Nephron (organoid): ENCODE data around the gene DCAF12.
A peak's percentile ranks its signal among the peaks of the same experiment; 100 is the strongest.
"Not testable (repeated sequence)": the region's sequence is repeated elsewhere in the genome, so short reads cannot be mapped to it uniquely, and the experiment has no call there.

Experiments
- H3K27ac Mint-ChIP-seq, 3 experiments: 2 replicates each; pipeline ENCODE4 v1.8.0; 2020; ENCODE audit warnings: mixed read lengths in 3 of 3, mild to moderate bottlenecking in 2 of 3, moderate library complexity in 1 of 3
- H3K27me3 Mint-ChIP-seq: 2 replicates; pipeline ENCODE4 v1.8.0; 2021; ENCODE audit warnings: low read depth, mild to moderate bottlenecking, moderate library complexity, mixed read lengths
- H3K36me3 Mint-ChIP-seq: 2 replicates; pipeline ENCODE4 v1.8.0; 2020; ENCODE audit warnings: low read depth, mixed read lengths
- H3K4me1 Mint-ChIP-seq: 2 replicates; pipeline ENCODE4 v1.8.0; 2020; ENCODE audit warnings: mixed read lengths
- H3K4me3 Mint-ChIP-seq, 3 experiments: 2 replicates each; pipeline ENCODE4 v1.8.0; 2020; ENCODE audit warnings: mild to moderate bottlenecking in 3 of 3, mixed read lengths in 3 of 3, moderate library complexity in 2 of 3
- H3K9me3 Mint-ChIP-seq: 2 replicates; pipeline ENCODE4 v1.8.0; 2020; ENCODE audit warnings: mixed read lengths
- TF ChIP-seq, protein P1 (sequence below), 3 experiments: fragments of 200-600 bp; sonication (generic); IDR thresholded peaks; one replicate each; pipeline ENCODE4 v1.5.0; 2021; ENCODE audit warnings: antibody characterized with exemption in 3 of 3; ENCODE audit not compliant: unreplicated experiment in 3 of 3

DCAF12 gene

DNA sequence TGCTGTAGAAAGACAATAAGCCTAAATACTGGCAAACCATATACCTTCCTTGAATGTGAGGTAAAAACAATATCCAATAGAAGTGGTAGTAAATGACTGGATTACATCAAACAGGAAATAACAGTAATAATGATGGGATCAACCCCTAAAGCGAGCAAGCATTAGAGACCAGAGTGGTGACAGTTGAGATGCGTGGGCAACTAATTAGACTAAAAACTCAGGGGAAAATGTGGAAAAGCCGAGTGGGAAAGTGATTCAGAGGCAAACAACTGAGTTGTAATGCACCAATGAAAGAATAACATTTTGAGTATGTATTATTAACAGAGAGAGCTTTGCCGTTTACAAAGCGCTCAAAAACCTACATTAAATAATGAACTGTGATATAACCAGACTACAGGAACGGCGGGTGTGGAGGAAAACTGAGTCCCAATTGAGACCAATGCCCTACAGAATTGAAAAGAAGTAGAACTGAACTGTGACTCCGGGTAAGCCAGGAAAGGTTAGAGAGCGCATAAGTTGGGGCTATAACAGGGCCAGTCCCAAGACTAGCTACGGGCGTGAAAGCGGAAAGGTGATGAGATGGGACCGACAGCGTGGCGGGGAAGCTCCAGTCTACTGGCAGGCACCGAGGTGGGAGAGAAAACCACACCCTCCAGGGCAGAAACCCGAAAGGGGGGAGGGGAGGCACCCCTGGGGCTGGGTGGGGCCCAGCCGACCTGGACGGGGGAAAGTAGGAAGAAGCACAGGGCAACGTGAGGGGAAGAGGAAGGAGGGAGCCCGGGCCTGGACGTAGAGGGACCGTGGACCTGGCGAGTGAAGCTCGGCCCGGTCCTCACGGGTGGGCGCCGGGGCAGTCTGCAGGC lies 78.4 kb downstream of the DCAF12 start:
- peaks cover 25% of the 10 kb centered on the region for H3K4me1 Mint-ChIP-seq
- peak overlapping the region; percentile 100 for H3K27ac Mint-ChIP-seq
- H3K9me3 Mint-ChIP-seq: no peaks in the 10 kb centered on the region
- peaks cover 5% of the 10 kb centered on the region for H3K36me3 Mint-ChIP-seq
- no peaks in the 10 kb centered on the region for H3K27me3 Mint-ChIP-seq
- TF ChIP-seq, protein P1, sequence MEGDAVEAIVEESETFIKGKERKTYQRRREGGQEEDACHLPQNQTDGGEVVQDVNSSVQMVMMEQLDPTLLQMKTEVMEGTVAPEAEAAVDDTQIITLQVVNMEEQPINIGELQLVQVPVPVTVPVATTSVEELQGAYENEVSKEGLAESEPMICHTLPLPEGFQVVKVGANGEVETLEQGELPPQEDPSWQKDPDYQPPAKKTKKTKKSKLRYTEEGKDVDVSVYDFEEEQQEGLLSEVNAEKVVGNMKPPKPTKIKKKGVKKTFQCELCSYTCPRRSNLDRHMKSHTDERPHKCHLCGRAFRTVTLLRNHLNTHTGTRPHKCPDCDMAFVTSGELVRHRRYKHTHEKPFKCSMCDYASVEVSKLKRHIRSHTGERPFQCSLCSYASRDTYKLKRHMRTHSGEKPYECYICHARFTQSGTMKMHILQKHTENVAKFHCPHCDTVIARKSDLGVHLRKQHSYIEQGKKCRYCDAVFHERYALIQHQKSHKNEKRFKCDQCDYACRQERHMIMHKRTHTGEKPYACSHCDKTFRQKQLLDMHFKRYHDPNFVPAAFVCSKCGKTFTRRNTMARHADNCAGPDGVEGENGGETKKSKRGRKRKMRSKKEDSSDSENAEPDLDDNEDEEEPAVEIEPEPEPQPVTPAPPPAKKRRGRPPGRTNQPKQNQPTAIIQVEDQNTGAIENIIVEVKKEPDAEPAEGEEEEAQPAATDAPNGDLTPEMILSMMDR (IDR thresholded peaks at IDR 0.05; ENCODE audit: unreplicated experiment in 3 of 3): no peak
- H3K4me3 Mint-ChIP-seq: peak overlapping the region; percentile 99

DNA sequence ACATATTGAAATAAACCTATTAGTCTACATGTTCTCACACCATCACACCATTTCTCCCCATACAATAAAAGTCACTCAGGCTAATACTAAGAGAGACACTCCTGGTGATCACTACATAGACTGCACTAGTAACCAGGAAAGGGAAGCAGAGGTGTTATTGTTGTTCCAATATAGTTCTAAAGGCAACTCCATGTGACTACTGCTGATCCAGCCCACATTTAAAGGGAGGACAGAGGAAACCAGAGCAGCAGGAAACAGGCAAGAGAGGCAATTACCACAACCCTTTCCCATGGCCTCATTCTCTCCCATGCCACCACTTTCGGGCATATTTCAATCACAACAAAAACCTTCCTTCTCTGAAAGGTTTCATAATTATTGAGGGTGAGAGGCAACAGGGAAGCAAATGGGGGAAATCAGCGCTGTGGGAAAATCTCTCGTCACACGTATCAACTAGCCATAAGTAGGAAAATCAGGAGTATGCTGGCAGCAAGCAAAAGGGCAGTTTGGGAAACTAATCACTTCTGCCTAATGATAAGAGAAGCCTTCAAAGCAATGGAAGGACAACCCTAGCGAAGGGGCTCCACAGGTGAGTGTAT lies 79.6 kb downstream of the DCAF12 start:
- TF ChIP-seq, protein P1 (IDR thresholded peaks at IDR 0.05; ENCODE audit: unreplicated experiment in 3 of 3): no peak
- Mint-ChIP-seq H3K4me3 (peak overlapping the region; percentile 99), H3K4me1 (peaks cover 25% of the 10 kb centered on the region), H3K27ac (peak overlapping the region; percentile 77 to 100 (median 85)), H3K36me3 (peaks cover 15% of the 10 kb centered on the region), H3K9me3 (no peaks in the 10 kb centered on the region), H3K27me3 (no peaks in the 10 kb centered on the region)

DNA sequence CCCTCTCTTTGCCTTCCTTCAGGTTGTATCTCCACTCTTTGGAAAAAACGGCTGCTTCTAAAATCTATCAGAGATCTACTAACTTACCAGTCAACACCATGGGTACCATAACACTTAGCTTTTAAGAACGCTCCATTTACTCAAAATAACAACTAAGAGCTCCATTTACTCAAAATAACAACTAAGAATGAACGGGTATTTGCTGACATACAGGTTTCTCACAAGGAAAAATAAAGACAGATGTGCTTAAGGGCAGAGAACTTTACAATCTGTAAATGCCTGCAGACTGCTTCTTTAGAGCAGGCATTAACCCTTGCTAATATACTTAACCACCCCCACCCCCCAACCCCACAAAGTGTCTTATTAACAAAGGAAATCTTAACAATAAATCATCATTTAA lies 80.6 kb downstream of the DCAF12 start:
- H3K9me3 Mint-ChIP-seq: no peaks in the 10 kb centered on the region
- H3K4me3 Mint-ChIP-seq: peak overlapping the region; percentile 64 to 99 (median 72)
- H3K27me3 Mint-ChIP-seq: no peaks in the 10 kb centered on the region
- H3K4me1 Mint-ChIP-seq: peaks cover 25% of the 10 kb centered on the region
- H3K27ac Mint-ChIP-seq: peak overlapping the region; percentile 22 to 90 (median 85)
- TF ChIP-seq, protein P1 (IDR thresholded peaks at IDR 0.05; ENCODE audit: unreplicated experiment in 3 of 3): no peak
- H3K36me3 Mint-ChIP-seq: peaks cover 23% of the 10 kb centered on the region

DNA sequence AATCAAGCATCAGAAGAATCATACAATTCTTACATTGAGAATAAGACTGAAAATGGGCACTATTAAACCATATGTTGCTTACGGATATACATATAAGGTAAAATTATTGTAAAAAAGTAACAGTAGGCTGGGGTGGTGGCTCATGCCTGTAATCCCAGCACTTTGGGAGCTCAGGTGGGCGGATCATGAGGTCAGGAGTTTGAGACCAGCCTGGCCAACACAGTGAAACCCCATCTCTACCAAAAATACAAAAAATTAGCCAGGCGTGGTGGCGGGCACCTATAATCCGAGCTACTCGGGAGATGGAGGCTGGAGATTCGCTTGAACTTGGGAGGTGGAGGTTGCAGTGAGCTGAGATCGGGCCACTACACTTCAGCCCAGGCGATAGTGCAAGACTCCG lies 84.4 kb downstream of the DCAF12 start:
- H3K9me3 Mint-ChIP-seq, H3K27ac Mint-ChIP-seq, H3K27me3 Mint-ChIP-seq, H3K4me3 Mint-ChIP-seq: not testable (repeated sequence)
- Mint-ChIP-seq H3K4me1 (peaks cover 12% of the 10 kb centered on the region), H3K36me3 (peaks cover 51% of the 10 kb centered on the region)

DNA sequence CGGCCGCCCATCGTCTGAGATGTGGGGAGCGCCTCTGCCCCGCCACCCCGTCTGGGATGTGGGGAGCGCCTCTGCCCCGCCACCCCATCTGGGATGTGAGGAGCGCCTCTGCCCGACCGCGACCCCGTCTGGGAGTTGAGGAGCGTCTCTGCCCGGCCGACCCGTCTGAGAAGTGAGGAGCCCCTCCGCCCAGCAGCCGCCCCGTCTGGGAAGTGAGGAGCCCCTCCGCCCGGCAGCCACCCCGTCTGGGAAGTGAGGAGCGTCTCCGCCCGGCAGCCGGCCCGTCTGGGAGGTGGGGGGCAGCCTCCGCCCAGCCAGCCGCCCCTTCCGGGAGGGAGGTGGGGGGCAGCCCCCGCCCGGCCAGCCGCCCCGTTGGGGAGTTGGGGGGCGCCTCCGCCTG lies 87.6 kb downstream of the DCAF12 start:
- H3K4me3 Mint-ChIP-seq, H3K4me1 Mint-ChIP-seq, H3K27ac Mint-ChIP-seq, H3K9me3 Mint-ChIP-seq, H3K27me3 Mint-ChIP-seq: not testable (repeated sequence)
- peaks cover 70% of the 10 kb centered on the region for H3K36me3 Mint-ChIP-seq

DNA sequence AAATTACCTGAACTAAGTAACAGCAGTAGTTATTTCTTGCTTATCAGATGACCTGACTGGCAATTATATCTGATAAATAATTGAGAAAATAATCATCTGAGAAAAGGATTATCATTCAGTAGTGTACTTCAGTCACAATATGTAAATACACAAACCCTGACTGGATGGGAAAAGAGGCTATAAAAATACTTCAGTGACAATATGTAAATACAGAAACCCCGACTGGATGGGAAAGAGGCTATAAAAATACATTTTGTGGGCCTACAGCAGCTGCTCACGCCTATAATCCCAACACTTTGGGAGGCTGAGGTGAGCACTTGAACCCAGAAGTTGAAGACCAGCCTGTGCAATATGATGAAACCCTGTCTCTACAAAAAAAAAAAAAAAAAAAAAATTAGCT lies 88.9 kb downstream of the DCAF12 start:
- no peak overlapping the region for H3K4me3 Mint-ChIP-seq
- H3K27ac Mint-ChIP-seq: no peak overlapping the region
- no peaks in the 10 kb centered on the region for H3K27me3 Mint-ChIP-seq
- TF ChIP-seq, protein P1 (IDR thresholded peaks at IDR 0.05; ENCODE audit: unreplicated experiment in 3 of 3): no peak
- peaks cover 71% of the 10 kb centered on the region for H3K36me3 Mint-ChIP-seq
- peaks cover 2% of the 10 kb centered on the region for H3K9me3 Mint-ChIP-seq
- no peaks in the 10 kb centered on the region for H3K4me1 Mint-ChIP-seq

DNA sequence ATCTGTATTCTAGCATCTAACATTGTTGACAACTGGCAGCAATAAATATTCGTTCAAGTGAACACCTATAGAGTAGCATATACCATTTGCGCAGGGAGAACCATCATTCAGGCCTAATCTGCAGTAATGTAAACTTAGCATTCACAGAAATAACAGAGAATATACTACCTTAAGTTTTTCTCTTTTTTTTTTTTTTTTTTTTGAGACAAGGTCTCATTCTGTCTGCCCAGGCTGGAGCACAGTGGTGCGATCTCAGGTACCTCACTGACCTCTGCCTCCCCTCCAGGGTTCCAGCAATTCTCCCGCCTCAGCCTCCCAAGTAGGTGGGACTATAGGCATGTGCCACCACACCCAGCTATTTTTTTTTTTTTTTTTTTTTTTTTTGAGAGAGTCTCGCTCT lies 89.9 kb downstream of the DCAF12 start:
- H3K9me3 Mint-ChIP-seq: peaks cover 2% of the 10 kb centered on the region

More for the DNA sequence above, 89.9 kb downstream of the DCAF12 start:
- H3K27me3 Mint-ChIP-seq: no peaks in the 10 kb centered on the region
- peak overlapping the region in 1 of 3 experiments; percentile 39 for H3K27ac Mint-ChIP-seq
- no peaks in the 10 kb centered on the region for H3K4me1 Mint-ChIP-seq
- peaks cover 70% of the 10 kb centered on the region for H3K36me3 Mint-ChIP-seq
- no peak overlapping the region for H3K4me3 Mint-ChIP-seq
- TF ChIP-seq, protein P1 (IDR thresholded peaks at IDR 0.05; ENCODE audit: unreplicated experiment in 3 of 3): no peak
